ENCODE data around the gene LTA4H. TPM values are rescaled to one million over a fixed set of nuclear protein-coding genes. Genes with fewer than 3 reads are reported as not detected.
"Not testable (repeated sequence)": the region's sequence is repeated elsewhere in the genome, so short reads cannot be mapped to it uniquely, and the experiment has no call there.

The LTA4H gene
- total RNA-seq, 2 donors from 2014 or later: 41.2 to 57.6 TPM

- WGBS, 2 donors: 36 to 45% methylated on average over 2 of the region's 2 CpGs
- H3K9me3 ChIP-seq: no peaks in the 10 kb centered on the region
- intact Hi-C loops (cut with DNase I): no loop called here
- no peak overlapping the region for H3K4me3 ChIP-seq
- no peaks in the 10 kb centered on the region for H3K4me1 ChIP-seq
- no peak overlapping the region for H3K27ac ChIP-seq
- ATAC-seq: no peak
- DNase-seq: no peak
- H3K27me3 ChIP-seq: no peaks in the 10 kb centered on the region
- TF ChIP-seq POLR2A (IDR thresholded peaks at IDR 0.05): no peak
- TF ChIP-seq, protein P1, sequence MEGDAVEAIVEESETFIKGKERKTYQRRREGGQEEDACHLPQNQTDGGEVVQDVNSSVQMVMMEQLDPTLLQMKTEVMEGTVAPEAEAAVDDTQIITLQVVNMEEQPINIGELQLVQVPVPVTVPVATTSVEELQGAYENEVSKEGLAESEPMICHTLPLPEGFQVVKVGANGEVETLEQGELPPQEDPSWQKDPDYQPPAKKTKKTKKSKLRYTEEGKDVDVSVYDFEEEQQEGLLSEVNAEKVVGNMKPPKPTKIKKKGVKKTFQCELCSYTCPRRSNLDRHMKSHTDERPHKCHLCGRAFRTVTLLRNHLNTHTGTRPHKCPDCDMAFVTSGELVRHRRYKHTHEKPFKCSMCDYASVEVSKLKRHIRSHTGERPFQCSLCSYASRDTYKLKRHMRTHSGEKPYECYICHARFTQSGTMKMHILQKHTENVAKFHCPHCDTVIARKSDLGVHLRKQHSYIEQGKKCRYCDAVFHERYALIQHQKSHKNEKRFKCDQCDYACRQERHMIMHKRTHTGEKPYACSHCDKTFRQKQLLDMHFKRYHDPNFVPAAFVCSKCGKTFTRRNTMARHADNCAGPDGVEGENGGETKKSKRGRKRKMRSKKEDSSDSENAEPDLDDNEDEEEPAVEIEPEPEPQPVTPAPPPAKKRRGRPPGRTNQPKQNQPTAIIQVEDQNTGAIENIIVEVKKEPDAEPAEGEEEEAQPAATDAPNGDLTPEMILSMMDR (IDR thresholded peaks at IDR 0.05): no peak
- no peaks in the 10 kb centered on the region for H3K36me3 ChIP-seq (replicated peaks in 1 of 2; ENCODE audit: insufficient read depth in 1 of 2, low read depth in 2 of 2)
Measured at GRCh38 chr12:95974358-95974757, 61.0 kb downstream of the LTA4H start.

- H3K9me3 ChIP-seq: no peaks in the 10 kb centered on the region
- TF ChIP-seq, protein P1 (IDR thresholded peaks at IDR 0.05): no peak
- TF ChIP-seq POLR2A (IDR thresholded peaks at IDR 0.05): no peak
- no peaks in the 10 kb centered on the region for H3K36me3 ChIP-seq (replicated peaks in 1 of 2; ENCODE audit: insufficient read depth in 1 of 2, low read depth in 2 of 2)
- no peaks in the 10 kb centered on the region for H3K4me1 ChIP-seq
- no peak for ATAC-seq
- WGBS, 2 donors: 59 to 71% methylated on average over 4 of the region's 4 CpGs
- DNase-seq: no peak
- intact Hi-C loops (cut with DNase I): no loop called here
- H3K4me3 ChIP-seq: no peak overlapping the region
- no peak overlapping the region for H3K27ac ChIP-seq
- no peaks in the 10 kb centered on the region for H3K27me3 ChIP-seq
Measured at GRCh38 chr12:95972832-95973456, 62.4 kb downstream of the LTA4H start.

DNA sequence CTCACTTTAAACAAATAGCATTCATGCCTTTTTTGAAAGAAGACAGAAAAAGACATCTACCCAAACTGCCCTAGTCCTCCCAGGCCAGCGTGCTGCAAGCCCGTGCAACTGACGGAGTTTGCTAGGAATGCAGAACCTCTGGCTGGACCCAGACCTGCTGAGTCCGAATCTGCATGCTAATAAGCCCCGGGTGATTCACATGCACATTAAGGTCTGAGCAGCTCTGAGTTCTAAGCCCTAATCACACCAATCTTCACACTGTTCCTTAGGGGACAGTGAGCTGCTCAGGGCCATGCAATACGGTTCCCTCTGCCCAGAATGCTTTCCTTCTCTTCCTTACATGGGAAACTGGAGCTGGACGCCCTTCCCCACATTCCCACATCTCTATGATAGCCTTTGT, 64.5 kb downstream of the LTA4H start:
- intact Hi-C loops (cut with DNase I): no loop called here
- ATAC-seq: no peak
- Histone ChIP-seq H3K9me3 (no peaks in the 10 kb centered on the region), H3K27ac (no peak overlapping the region), H3K4me3 (no peak overlapping the region), H3K36me3 (replicated peaks in 1 of 2; ENCODE audit: insufficient read depth in 1 of 2, low read depth in 2 of 2) (no peaks in the 10 kb centered on the region), H3K4me1 (no peaks in the 10 kb centered on the region), H3K27me3 (no peaks in the 10 kb centered on the region)
- no peak for DNase-seq
- WGBS, 2 donors: 41 to 66% methylated on average over 7 of the region's 7 CpGs
- TF ChIP-seq, protein P1 (IDR thresholded peaks at IDR 0.05): no peak
- no peak for TF ChIP-seq POLR2A (IDR thresholded peaks at IDR 0.05)

- WGBS, 2 donors: 91 to 93% methylated on average over 12 to 25 of the region's 28 CpGs
- H3K4me3 ChIP-seq; H3K9me3 ChIP-seq; H3K4me1 ChIP-seq; intact Hi-C loops (cut with DNase I); ATAC-seq; H3K27me3 ChIP-seq; H3K27ac ChIP-seq; DNase-seq; H3K36me3 ChIP-seq (replicated peaks in 1 of 2; ENCODE audit: insufficient read depth in 1 of 2, low read depth in 2 of 2): not testable (repeated sequence)
Measured at GRCh38 chr12:95969116-95969515, 66.3 kb downstream of the LTA4H start.

DNA sequence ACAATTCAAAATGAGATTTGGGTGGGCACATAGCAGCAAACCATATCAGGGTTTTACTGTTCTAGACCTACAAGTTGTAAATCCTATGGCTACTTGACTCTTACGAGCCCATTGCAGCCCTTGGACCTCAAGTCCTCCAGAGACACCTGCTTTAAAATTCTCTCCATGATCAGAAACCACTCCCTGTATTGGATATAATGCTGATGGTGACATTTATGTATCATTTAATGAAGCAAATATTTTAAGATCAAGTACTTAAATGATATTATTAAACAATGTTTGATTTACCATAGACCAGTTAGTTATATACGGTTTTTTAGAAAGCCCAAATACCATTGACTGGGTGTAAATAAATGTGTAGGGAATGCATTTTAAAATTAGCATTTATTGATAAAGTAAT, 68.1 kb downstream of the LTA4H start:
- H3K27ac ChIP-seq: no peak overlapping the region
- no peak overlapping the region for H3K4me3 ChIP-seq
- H3K36me3 ChIP-seq (replicated peaks in 1 of 2; ENCODE audit: insufficient read depth in 1 of 2, low read depth in 2 of 2): no peaks in the 10 kb centered on the region
- 92 to 93% methylated on average over 2 of the region's 2 CpGs for WGBS, 2 donors
- DNase-seq (no peak), ATAC-seq (no peak)
- H3K27me3 ChIP-seq: no peaks in the 10 kb centered on the region
- H3K9me3 ChIP-seq: no peaks in the 10 kb centered on the region
- H3K4me1 ChIP-seq: no peaks in the 10 kb centered on the region
- intact Hi-C loops (cut with DNase I): no loop called here
- TF ChIP-seq POLR2A (IDR thresholded peaks at IDR 0.05): no peak
- TF ChIP-seq, protein P1 (IDR thresholded peaks at IDR 0.05): no peak
